Neutrophil (primary cell): ENCODE data around the gene HLA-DQB2.
"Not testable (repeated sequence)": the region's sequence is repeated elsewhere in the genome, so short reads cannot be mapped to it uniquely, and the experiment has no call there.

Source experiments
- H3K27ac ChIP-seq: fragments of 200-600 bp; sonication (generic); 2 replicates; pipeline ENCODE4 v1.5.1; 2016; ENCODE audit warnings: mild to moderate bottlenecking, moderate library complexity
- H3K27me3 ChIP-seq: fragments of 200-600 bp; sonication (generic); 2 replicates; pipeline ENCODE4 v1.6.0; 2016; ENCODE audit warnings: mild to moderate bottlenecking
- H3K36me3 ChIP-seq: fragments of 200-600 bp; sonication (generic); 2 replicates; pipeline ENCODE4 v1.5.1; 2017
- H3K4me1 ChIP-seq, 2 experiments: fragments of 200-600 bp in 1 of 2; sonication (generic) in 1 of 2; 1 replicate in 1 of 2; 2 replicates in 1 of 2; pipeline versions ENCODE4 v1.5.1 to v1.6.1; 2013 to 2016; ENCODE audit warnings: low read depth in 1 of 2, low read length in 1 of 2, mild to moderate bottlenecking in 1 of 2, moderate library complexity in 1 of 2; ENCODE audit not compliant: control insufficient read depth in 1 of 2, insufficient read depth in 1 of 2
- H3K4me3 ChIP-seq, 2 experiments: fragments of 200-600 bp in 1 of 2; sonication (generic) in 1 of 2; 1 replicate in 1 of 2; 2 replicates in 1 of 2; pipeline ENCODE4 v1.5.1; 2013 to 2016; ENCODE audit warnings: low read depth in 1 of 2, low read length in 1 of 2, mild to moderate bottlenecking in 1 of 2, moderate library complexity in 1 of 2
- H3K9me3 ChIP-seq: fragments of 200-600 bp; sonication (generic); 2 replicates; pipeline ENCODE4 v1.5.1; 2016
- TF ChIP-seq, protein P1 (sequence below): fragments of 200-600 bp; sonication (generic); IDR thresholded peaks from 2 replicates; pipeline ENCODE4 v1.5.1; 2016; ENCODE audit warnings: antibody characterized with exemption

HLA-DQB2 gene

DNA sequence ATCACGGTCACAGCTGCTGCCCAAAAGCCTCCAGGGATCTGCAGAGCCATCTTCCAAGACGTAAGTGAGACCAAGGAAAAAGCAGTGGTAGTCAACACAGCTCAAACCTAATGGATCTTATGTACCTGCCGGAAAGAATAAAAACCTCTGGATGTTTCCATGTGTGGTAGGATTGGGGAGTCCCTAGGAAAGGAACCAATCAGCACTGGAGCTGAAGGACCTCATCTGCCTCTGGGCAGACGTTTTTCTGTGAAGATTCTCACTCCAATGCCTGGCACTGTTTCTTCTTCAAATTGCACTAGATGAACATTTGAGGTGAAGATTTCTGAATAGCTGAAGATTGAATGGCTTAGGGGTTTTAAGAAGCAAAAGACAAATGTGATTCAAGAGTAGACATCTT lies at the start of gene HLA-DQB2:
HLA-DQB2 (minus strand) TSS at position 112 of the 400 bp plus-strand sequence; CDS start at position 50, 62 bp downstream.
- no peaks in the 10 kb centered on the region for H3K9me3 ChIP-seq
- H3K27ac ChIP-seq: no peak within 1 kb of the TSS
- TF ChIP-seq, protein P1, sequence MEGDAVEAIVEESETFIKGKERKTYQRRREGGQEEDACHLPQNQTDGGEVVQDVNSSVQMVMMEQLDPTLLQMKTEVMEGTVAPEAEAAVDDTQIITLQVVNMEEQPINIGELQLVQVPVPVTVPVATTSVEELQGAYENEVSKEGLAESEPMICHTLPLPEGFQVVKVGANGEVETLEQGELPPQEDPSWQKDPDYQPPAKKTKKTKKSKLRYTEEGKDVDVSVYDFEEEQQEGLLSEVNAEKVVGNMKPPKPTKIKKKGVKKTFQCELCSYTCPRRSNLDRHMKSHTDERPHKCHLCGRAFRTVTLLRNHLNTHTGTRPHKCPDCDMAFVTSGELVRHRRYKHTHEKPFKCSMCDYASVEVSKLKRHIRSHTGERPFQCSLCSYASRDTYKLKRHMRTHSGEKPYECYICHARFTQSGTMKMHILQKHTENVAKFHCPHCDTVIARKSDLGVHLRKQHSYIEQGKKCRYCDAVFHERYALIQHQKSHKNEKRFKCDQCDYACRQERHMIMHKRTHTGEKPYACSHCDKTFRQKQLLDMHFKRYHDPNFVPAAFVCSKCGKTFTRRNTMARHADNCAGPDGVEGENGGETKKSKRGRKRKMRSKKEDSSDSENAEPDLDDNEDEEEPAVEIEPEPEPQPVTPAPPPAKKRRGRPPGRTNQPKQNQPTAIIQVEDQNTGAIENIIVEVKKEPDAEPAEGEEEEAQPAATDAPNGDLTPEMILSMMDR: no peak
- H3K36me3 ChIP-seq: no peaks in the 10 kb centered on the region
- no peak within 1 kb of the TSS for H3K4me3 ChIP-seq
- peaks cover 68% of the 10 kb centered on the region for H3K27me3 ChIP-seq
- no peaks in the 10 kb centered on the region for H3K4me1 ChIP-seq

DNA sequence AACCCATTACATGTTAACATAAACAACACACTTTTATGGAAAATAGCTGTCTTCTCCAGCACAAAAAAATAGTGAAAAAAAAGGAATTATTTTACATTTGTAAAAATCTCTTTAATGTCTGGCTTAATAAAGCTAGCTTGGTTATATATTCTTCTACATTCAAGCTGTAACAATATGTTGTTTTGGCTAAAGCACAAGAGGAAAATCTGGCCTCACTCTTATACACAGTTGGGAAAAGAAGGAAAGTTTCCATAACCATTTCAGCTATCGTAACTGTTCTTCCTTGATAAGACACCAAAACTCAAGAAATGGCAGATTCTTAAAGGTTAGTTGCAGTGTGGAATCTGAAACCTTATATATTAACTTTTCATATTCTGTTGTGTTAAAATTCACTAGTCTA lies 45.8 kb upstream of the HLA-DQB2 start:
- H3K36me3 ChIP-seq: no peaks in the 10 kb centered on the region
- H3K9me3 ChIP-seq: no peaks in the 10 kb centered on the region
- no peaks in the 10 kb centered on the region for H3K4me1 ChIP-seq
- TF ChIP-seq, protein P1: no peak
- H3K4me3 ChIP-seq: no peak overlapping the region
- no peak overlapping the region for H3K27ac ChIP-seq
- peaks cover 4% of the 10 kb centered on the region for H3K27me3 ChIP-seq

DNA sequence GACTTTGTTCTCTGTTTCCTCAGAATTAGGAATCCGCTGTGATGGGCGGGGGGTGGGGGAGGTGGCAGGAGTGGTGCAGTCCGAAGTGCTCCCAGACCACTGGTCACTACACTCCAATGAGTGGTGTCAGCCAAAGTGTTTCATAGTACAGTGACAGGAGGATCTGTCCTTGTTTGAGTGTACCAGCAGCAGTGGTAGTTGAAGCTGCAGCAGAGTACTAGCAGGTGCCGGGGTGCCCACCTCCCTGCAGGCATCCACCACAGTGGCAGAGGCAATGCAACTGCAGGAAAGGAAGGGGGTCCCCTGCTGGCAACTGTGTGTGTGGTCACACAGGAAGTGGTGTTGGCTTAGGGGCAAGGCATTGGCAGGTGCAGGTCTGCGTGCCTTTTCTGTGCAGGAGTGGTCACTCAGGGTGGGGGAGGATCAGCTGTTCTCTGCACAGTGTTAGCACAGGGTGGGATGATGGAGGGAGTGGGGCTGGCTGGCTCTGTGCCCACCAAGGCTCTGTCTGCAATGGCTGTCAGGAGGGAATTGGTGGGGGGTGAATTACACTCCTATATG lies 43.8 kb upstream of the HLA-DQB2 start:
- TF ChIP-seq, protein P1: no peak
- Histone ChIP-seq H3K9me3 (no peaks in the 10 kb centered on the region), H3K36me3 (no peaks in the 10 kb centered on the region), H3K4me3 (no peak overlapping the region), H3K27ac (no peak overlapping the region), H3K27me3 (peaks cover 23% of the 10 kb centered on the region), H3K4me1 (no peaks in the 10 kb centered on the region)

DNA sequence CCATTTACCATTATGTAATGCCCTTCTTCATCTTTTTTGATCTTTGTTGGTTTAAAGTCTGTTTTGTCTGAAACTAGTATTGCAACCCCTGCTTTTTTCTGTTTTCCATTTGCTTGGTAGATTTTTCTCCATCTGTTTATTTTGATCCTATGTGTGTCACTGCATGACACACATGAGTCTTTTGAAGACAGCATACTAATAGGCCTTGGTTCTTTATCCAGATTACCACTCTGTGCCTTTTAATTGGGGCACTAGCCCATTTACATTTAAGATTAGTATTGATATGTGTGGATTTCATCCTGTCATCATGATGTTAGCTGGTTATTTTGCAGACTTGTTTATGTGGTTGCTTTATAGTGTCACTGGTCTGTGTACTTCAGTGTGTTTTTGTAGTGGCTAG lies 42.1 kb upstream of the HLA-DQB2 start:
- not testable (repeated sequence) for H3K27ac ChIP-seq, H3K9me3 ChIP-seq, H3K36me3 ChIP-seq, H3K4me1 ChIP-seq, H3K4me3 ChIP-seq
- peaks cover 30% of the 10 kb centered on the region for H3K27me3 ChIP-seq

DNA sequence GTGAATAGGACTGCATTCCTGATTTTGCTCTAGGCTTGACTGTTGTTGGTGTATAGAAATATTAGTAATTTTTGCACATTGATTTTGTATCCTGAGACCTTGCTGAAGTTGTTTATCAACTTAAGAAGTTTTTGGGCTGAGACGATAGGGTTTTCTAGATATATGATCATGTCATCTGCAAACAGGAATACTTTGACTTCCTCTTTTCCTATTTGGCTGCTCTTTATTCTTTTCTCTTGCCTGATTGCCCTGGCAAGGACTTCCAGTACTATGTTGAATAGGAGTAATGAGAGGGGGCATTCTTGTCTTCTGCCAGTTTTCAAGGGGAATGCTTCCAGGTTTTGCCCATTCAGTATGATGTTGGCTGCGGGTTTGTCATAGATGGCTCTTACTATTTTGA lies 40.1 kb upstream of the HLA-DQB2 start:
- Histone ChIP-seq H3K27me3 (peaks cover 30% of the 10 kb centered on the region), H3K9me3 (no peaks in the 10 kb centered on the region), H3K4me3 (no peak overlapping the region), H3K27ac (no peak overlapping the region), H3K4me1 (no peaks in the 10 kb centered on the region), H3K36me3 (no peaks in the 10 kb centered on the region)
- TF ChIP-seq, protein P1: no peak

DNA sequence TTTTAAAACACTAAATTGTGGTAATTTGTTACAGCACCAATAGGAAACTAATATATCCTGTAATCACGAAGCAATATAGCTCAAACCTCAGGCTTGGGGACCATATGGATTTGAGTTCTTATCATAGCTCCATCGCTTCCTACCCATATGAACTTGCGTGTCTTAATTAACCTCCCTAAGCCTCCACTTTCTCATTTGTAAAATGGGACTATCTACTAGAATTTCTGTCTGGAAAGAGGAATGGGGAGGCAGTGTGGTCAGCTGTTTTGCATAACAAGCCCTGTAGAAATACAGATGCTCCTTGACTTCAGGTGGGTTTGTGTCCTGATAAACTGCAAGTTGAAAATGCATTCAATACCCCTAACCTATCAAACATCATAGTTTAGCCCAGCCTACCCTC lies 36.4 kb upstream of the HLA-DQB2 start:
- Histone ChIP-seq H3K4me1 (peaks cover 16 to 17% of the 10 kb centered on the region in 2 experiments), H3K9me3 (no peaks in the 10 kb centered on the region), H3K4me3 (no peak overlapping the region), H3K36me3 (no peaks in the 10 kb centered on the region), H3K27me3 (peaks cover 30% of the 10 kb centered on the region), H3K27ac (no peak overlapping the region)
- TF ChIP-seq, protein P1: no peak
